Upper lobe of left lung (tissue), 6 donors: Measurements from ENCODE around the gene PCGF3. TPM values are rescaled to one million over a fixed set of nuclear protein-coding genes. Genes with fewer than 3 reads are reported as not detected.

Experiments
- ATAC-seq, 2 donors: fragments of 200-7000 bp; cut with Tn5 transposase; one replicate each; pipeline ENCODE4 v1.9.1; 2022; ENCODE audit warnings: mild to moderate bottlenecking in 2 of 2, moderate library complexity in 2 of 2; ENCODE audit not compliant: low FRiP score in 2 of 2
- DNase-seq, 2 donors: peaks; one replicate each; pipeline ENCODE4 v3.0.0-alpha.2; 2019 to 2020
- H3K27ac ChIP-seq, 4 donors: fragments of 200-600 bp; sonication (generic); one replicate each; pipeline ENCODE4 v1.5.1; 2016 to 2019
- H3K27me3 ChIP-seq, 4 donors: fragments of 200-600 bp; sonication (generic); one replicate each; pipeline ENCODE4 v1.5.1; 2017 to 2019
- H3K36me3 ChIP-seq, 4 donors: fragments of 200-600 bp; sonication (generic); one replicate each; pipeline ENCODE4 v1.5.1; 2016 to 2019
- H3K4me1 ChIP-seq, 4 donors: fragments of 200-600 bp; sonication (generic); one replicate each; pipeline ENCODE4 v1.5.1; 2018 to 2019
- H3K4me3 ChIP-seq, 4 donors: fragments of 200-600 bp; sonication (generic); one replicate each; pipeline ENCODE4 v1.5.1; 2017 to 2019; ENCODE audit warnings: mild to moderate bottlenecking in 2 of 4, moderate library complexity in 1 of 4
- H3K9me3 ChIP-seq, 4 donors: fragments of 200-600 bp; sonication (generic); one replicate each; pipeline ENCODE4 v1.5.1; 2018 to 2019
- EP300 ChIP-seq, 4 donors: sonication (generic); formaldehyde crosslinking; IDR thresholded peaks; one replicate each; pipeline ENCODE4 v1.5.1; 2017; ENCODE audit warnings: antibody characterized with exemption in 4 of 4, control low read depth in 2 of 4
- POLR2A ChIP-seq, 4 donors: fragments of 450-650 bp; IDR thresholded peaks; one replicate each; pipeline ENCODE4 v1.5.1; 2016 to 2017; ENCODE audit warnings: antibody characterized with exemption in 4 of 4, mild to moderate bottlenecking in 2 of 4
- POLR2AphosphoS5 ChIP-seq, 2 donors: sonication (generic); formaldehyde crosslinking; IDR thresholded peaks; one replicate each; pipeline ENCODE4 v1.5.1; 2017; ENCODE audit warnings: antibody characterized with exemption in 2 of 2
- WGBS, 2 donors: methylation state at CpG; one replicate each; pipeline ENCODE4 v1.1.5; 2017 to 2018; 5-methylcytosine and 5-hydroxymethylcytosine counted together
- total RNA-seq, 6 donors: library from RNA; depleted of rRNA in 4 of 6; stranded (reverse); fragments of >200 nt in 4 of 6; gene quantifications; one replicate each; pipeline versions ENCODE4 v1.1.0 to v1.2.1, GENCODE V29; 2016 to 2021
- TF ChIP-seq, protein P1 (sequence below), 6 experiments: fragments of 450-650 bp in 4 of 6; fragments of 200-600 bp in 2 of 6; sonication (generic) in 2 of 6; IDR thresholded peaks; one replicate each; pipeline ENCODE4 v1.5.1; 2016 to 2019; ENCODE audit warnings: antibody characterized with exemption in 6 of 6
- donor health status: DM: no; HTN: no; CAD: no; lungs with moderate emphysema.
- donor health status: DM: no; HTN: yes; CAD: no; lungs with severe emphysema.

Gene PCGF3
- total RNA-seq, 6 donors from 2014 or later, result 36.4 to 150 (median 41.0) TPM

GRCh38 chr4:808860-809570 lies 103.4 kb downstream of the PCGF3 start:
- no peak overlapping the region for H3K4me3 ChIP-seq
- H3K27ac ChIP-seq, result no peak overlapping the region
- H3K36me3 ChIP-seq, result no peaks in the 10 kb centered on the region
- DNase-seq (peak in 1 of 2 donors; percentile 82), ATAC-seq (peak in 1 of 2 donors; percentile 29)
- TF ChIP-seq EP300 (IDR thresholded peaks at IDR 0.05) (no peak), POLR2AphosphoS5 (IDR thresholded peaks at IDR 0.05) (no peak)
- TF ChIP-seq, protein P1, sequence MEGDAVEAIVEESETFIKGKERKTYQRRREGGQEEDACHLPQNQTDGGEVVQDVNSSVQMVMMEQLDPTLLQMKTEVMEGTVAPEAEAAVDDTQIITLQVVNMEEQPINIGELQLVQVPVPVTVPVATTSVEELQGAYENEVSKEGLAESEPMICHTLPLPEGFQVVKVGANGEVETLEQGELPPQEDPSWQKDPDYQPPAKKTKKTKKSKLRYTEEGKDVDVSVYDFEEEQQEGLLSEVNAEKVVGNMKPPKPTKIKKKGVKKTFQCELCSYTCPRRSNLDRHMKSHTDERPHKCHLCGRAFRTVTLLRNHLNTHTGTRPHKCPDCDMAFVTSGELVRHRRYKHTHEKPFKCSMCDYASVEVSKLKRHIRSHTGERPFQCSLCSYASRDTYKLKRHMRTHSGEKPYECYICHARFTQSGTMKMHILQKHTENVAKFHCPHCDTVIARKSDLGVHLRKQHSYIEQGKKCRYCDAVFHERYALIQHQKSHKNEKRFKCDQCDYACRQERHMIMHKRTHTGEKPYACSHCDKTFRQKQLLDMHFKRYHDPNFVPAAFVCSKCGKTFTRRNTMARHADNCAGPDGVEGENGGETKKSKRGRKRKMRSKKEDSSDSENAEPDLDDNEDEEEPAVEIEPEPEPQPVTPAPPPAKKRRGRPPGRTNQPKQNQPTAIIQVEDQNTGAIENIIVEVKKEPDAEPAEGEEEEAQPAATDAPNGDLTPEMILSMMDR (IDR thresholded peaks at IDR 0.05), result no peak
- no peaks in the 10 kb centered on the region for H3K27me3 ChIP-seq
- 76 to 79% methylated on average over 25 to 30 of the region's 30 CpGs for WGBS, 2 donors
- H3K9me3 ChIP-seq, result peaks cover 0 to 3% (median 0%) of the 10 kb centered on the region in 4 donors
- H3K4me1 ChIP-seq, result no peaks in the 10 kb centered on the region

- no peak for DNase-seq
- no peak overlapping the region for H3K27ac ChIP-seq
- H3K36me3 ChIP-seq, result no peaks in the 10 kb centered on the region
- no peak overlapping the region for H3K4me3 ChIP-seq
- ATAC-seq, result no peak
- peaks cover 0 to 7% (median 5%) of the 10 kb centered on the region in 4 donors for H3K4me1 ChIP-seq
- WGBS, 2 donors, result 46 to 64% methylated on average over 10 of the region's 10 CpGs
- TF ChIP-seq, protein P1 (IDR thresholded peaks at IDR 0.05), result no peak
- TF ChIP-seq POLR2AphosphoS5 (IDR thresholded peaks at IDR 0.05) (no peak), POLR2A (IDR thresholded peaks at IDR 0.05) (no peak), EP300 (IDR thresholded peaks at IDR 0.05) (no peak)
- no peaks in the 10 kb centered on the region for H3K27me3 ChIP-seq
- H3K9me3 ChIP-seq, result no peaks in the 10 kb centered on the region
These were observed 108.3 kb downstream of the PCGF3 start for GRCh38 chr4:813900-814299.

- 79 to 83% methylated on average over 14 of the region's 14 CpGs for WGBS, 2 donors
- TF ChIP-seq POLR2AphosphoS5 (IDR thresholded peaks at IDR 0.05) (no peak), POLR2A (IDR thresholded peaks at IDR 0.05) (no peak), EP300 (IDR thresholded peaks at IDR 0.05) (no peak)
- TF ChIP-seq, protein P1 (IDR thresholded peaks at IDR 0.05), result no peak
- no peak for DNase-seq
- no peak for ATAC-seq
- Histone ChIP-seq H3K9me3 (no peaks in the 10 kb centered on the region), H3K36me3 (no peaks in the 10 kb centered on the region), H3K4me3 (no peak overlapping the region), H3K27ac (no peak overlapping the region), H3K4me1 (peaks cover 0 to 7% (median 5%) of the 10 kb centered on the region in 4 donors), H3K27me3 (no peaks in the 10 kb centered on the region)
These were observed 108.7 kb downstream of the PCGF3 start for GRCh38 chr4:814312-814850.

- Histone ChIP-seq H3K27me3 (no peaks in the 10 kb centered on the region), H3K27ac (no peak overlapping the region), H3K36me3 (no peaks in the 10 kb centered on the region), H3K9me3 (no peaks in the 10 kb centered on the region), H3K4me3 (no peak overlapping the region), H3K4me1 (peaks cover 0 to 7% (median 5%) of the 10 kb centered on the region in 4 donors)
- 16 to 22% methylated on average over 11 of the region's 11 CpGs for WGBS, 2 donors
- ATAC-seq (peak in 1 of 2 donors; percentile 31), DNase-seq (peak in 1 of 2 donors; percentile 64)
- TF ChIP-seq POLR2A (IDR thresholded peaks at IDR 0.05) (no peak), EP300 (IDR thresholded peaks at IDR 0.05) (no peak), POLR2AphosphoS5 (IDR thresholded peaks at IDR 0.05) (no peak)
- TF ChIP-seq, protein P1 (IDR thresholded peaks at IDR 0.05), result no peak
These were observed 110.0 kb downstream of the PCGF3 start for GRCh38 chr4:815464-816146.
